ENCODE data around the gene C1orf21. TPM values are rescaled to one million over a fixed set of nuclear protein-coding genes. Genes with fewer than 3 reads are reported as not detected.

The C1orf21 gene
- total and polyA plus RNA-seq, 10 donors, result 9.7 to 60.4 (median 26.7) TPM

GRCh38 chr1:184539580-184539979, 152.8 kb downstream of the C1orf21 start:
- intact Hi-C loops (cut with DNase I; ENCODE audit: low total_unique reads), result no loop called here
- DNase-seq, result no peak
- WGBS, 5 donors, result 68 to 93% (median 89%) methylated on average over 2 of the region's 2 CpGs
- Histone ChIP-seq H3K4me1 (no peaks in the 10 kb centered on the region), H3K9me3 (peaks cover 0 to 31% (median 12%) of the 10 kb centered on the region in 8 donors), H3K36me3 (no peaks in the 10 kb centered on the region), H3K27me3 (replicated peaks in 1 of 7) (no peaks in the 10 kb centered on the region), H3K27ac (no peak overlapping the region), H3K4me3 (no peak overlapping the region)
- TF ChIP-seq POLR2A (IDR thresholded peaks at IDR 0.05) (no peak), POLR2AphosphoS5 (IDR thresholded peaks at IDR 0.05) (no peak), CTCF (IDR thresholded peaks at IDR 0.05 in 8 of 11, conservative IDR thresholded peaks at IDR 0.05 in 3 of 11) (no peak)

GRCh38 chr1:184541537-184542152, 154.8 kb downstream of the C1orf21 start:
- H3K9me3 ChIP-seq, result peaks cover 0 to 21% (median 9%) of the 10 kb centered on the region in 8 donors
- WGBS, 5 donors, result 79 to 88% (median 87%) methylated on average over 9 of the region's 9 CpGs
- no peaks in the 10 kb centered on the region for H3K4me1 ChIP-seq
- intact Hi-C loops (cut with DNase I; ENCODE audit: low total_unique reads), result no loop called here
- H3K27ac ChIP-seq, result no peak overlapping the region
- DNase-seq, result no peak
- H3K36me3 ChIP-seq, result no peaks in the 10 kb centered on the region
- no peaks in the 10 kb centered on the region for H3K27me3 ChIP-seq (replicated peaks in 1 of 7)
- H3K4me3 ChIP-seq, result no peak overlapping the region
- TF ChIP-seq POLR2AphosphoS5 (IDR thresholded peaks at IDR 0.05), result no peak
- TF ChIP-seq POLR2A (IDR thresholded peaks at IDR 0.05), result no peak
- TF ChIP-seq CTCF (IDR thresholded peaks at IDR 0.05 in 8 of 11, conservative IDR thresholded peaks at IDR 0.05 in 3 of 11), result no peak

- no peak for TF ChIP-seq CTCF (IDR thresholded peaks at IDR 0.05 in 8 of 11, conservative IDR thresholded peaks at IDR 0.05 in 3 of 11)
- no peak for TF ChIP-seq POLR2A (IDR thresholded peaks at IDR 0.05)
- no peak for TF ChIP-seq POLR2AphosphoS5 (IDR thresholded peaks at IDR 0.05)
- 91 to 98% (median 92%) methylated on average over 3 of the region's 3 CpGs for WGBS, 5 donors
- intact Hi-C loops (cut with DNase I; ENCODE audit: low total_unique reads), result no loop called here
Measured at GRCh38 chr1:184542291-184542690, 155.5 kb downstream of the C1orf21 start.

GRCh38 chr1:184545601-184546000, 158.8 kb downstream of the C1orf21 start:
- intact Hi-C loops (cut with DNase I; ENCODE audit: low total_unique reads), result no loop called here
- WGBS, 5 donors, result 83 to 92% (median 87%) methylated on average over 4 of the region's 4 CpGs
- Histone ChIP-seq H3K27me3 (replicated peaks in 1 of 7) (no peaks in the 10 kb centered on the region), H3K4me1 (no peaks in the 10 kb centered on the region), H3K9me3 (no peaks in the 10 kb centered on the region), H3K27ac (no peak overlapping the region), H3K36me3 (no peaks in the 10 kb centered on the region), H3K4me3 (no peak overlapping the region)
- no peak for TF ChIP-seq CTCF (IDR thresholded peaks at IDR 0.05 in 8 of 11, conservative IDR thresholded peaks at IDR 0.05 in 3 of 11)
- no peak for TF ChIP-seq POLR2A (IDR thresholded peaks at IDR 0.05)
- TF ChIP-seq POLR2AphosphoS5 (IDR thresholded peaks at IDR 0.05), result no peak
- no peak for DNase-seq

More at GRCh38 chr1:184542291-184542690, 155.5 kb downstream of the C1orf21 start:
- Histone ChIP-seq H3K27ac (no peak overlapping the region), H3K4me1 (no peaks in the 10 kb centered on the region), H3K4me3 (no peak overlapping the region), H3K36me3 (no peaks in the 10 kb centered on the region), H3K27me3 (replicated peaks in 1 of 7) (no peaks in the 10 kb centered on the region), H3K9me3 (peaks cover 0 to 18% (median 9%) of the 10 kb centered on the region in 8 donors)
- DNase-seq, result no peak
